ENCODE results near the gene C14orf119.

The C14orf119 gene

DNA sequence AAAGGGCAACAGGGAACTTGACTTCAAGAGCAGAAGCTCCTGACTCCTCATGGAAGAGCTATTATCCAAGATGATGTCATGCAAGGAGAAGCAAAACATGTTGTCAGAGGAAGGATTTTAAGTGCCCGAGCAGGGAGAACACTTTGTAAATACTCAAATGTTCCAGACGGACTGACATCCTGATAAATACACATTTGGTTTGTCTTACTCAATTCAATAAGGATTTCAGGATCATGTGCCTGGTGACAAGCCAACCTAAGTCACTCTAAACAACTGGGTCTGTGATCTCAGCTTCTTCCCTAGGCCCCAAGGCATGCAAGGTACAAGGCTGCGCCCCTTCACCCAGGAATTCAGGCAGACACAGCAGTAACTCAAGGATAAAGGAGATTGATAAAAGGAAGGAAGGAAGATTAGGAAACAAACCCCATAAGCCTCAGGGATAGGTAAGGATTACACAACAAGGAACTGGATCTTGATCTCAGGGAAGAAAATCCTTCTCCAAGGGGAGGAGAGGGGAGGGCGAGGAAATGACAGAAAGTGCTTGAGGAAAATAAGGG, 50.6 kb downstream of the C14orf119 start:
- Histone ChIP-seq H3F3A (ENCODE audit: control insufficient read depth, insufficient read depth) (no peaks in the 10 kb centered on the region), H3K27me3 (ENCODE audit: control insufficient read depth, low read length) (peaks cover 19% of the 10 kb centered on the region; the same call in 1 of the 2 replicates), H3K36me3 (ENCODE audit: control insufficient read depth, low read length) (no peaks in the 10 kb centered on the region), H3K4me2 (ENCODE audit: low read length) (no peak overlapping the region), H3K4me3 (ENCODE audit: low read length) (no peak overlapping the region), H4K20me1 (ENCODE audit: control insufficient read depth, insufficient read depth, low read depth, low read length) (no peaks in the 10 kb centered on the region), H3K9me2 (replicated peaks; ENCODE audit: control insufficient read depth, low read length) (no peaks in the 10 kb centered on the region), H3K9me3 (ENCODE audit: control insufficient read depth, insufficient read depth, low read length) (no peaks in the 10 kb centered on the region), H3K4me1 (ENCODE audit: control insufficient read depth, low read length) (peaks cover 6% of the 10 kb centered on the region; the same call in 1 of the 2 replicates), H3K79me2 (ENCODE audit: control insufficient read depth, low read length) (no peaks in the 10 kb centered on the region), H3K27ac (ENCODE audit: low read depth, low read length) (no peak overlapping the region)
- TF ChIP-seq CTCF (IDR thresholded peaks at IDR 0.05; ENCODE audit: low read depth, low read length, poor library complexity, severe bottlenecking) = no peak

- Histone ChIP-seq H4K20me1 (ENCODE audit: control insufficient read depth, insufficient read depth, low read depth, low read length) (no peaks in the 10 kb centered on the region), H3K9me3 (ENCODE audit: control insufficient read depth, insufficient read depth, low read length) (no peaks in the 10 kb centered on the region), H3K9me2 (replicated peaks; ENCODE audit: control insufficient read depth, low read length) (no peaks in the 10 kb centered on the region), H3K36me3 (ENCODE audit: control insufficient read depth, low read length) (no peaks in the 10 kb centered on the region), H3F3A (ENCODE audit: control insufficient read depth, insufficient read depth) (no peaks in the 10 kb centered on the region), H3K27me3 (ENCODE audit: control insufficient read depth, low read length) (peaks cover 19% of the 10 kb centered on the region; the same call in 1 of the 2 replicates), H3K4me3 (ENCODE audit: low read length) (no peak overlapping the region), H3K79me2 (ENCODE audit: control insufficient read depth, low read length) (no peaks in the 10 kb centered on the region), H3K27ac (ENCODE audit: low read depth, low read length) (no peak overlapping the region), H3K4me2 (ENCODE audit: low read length) (no peak overlapping the region), H3K4me1 (ENCODE audit: control insufficient read depth, low read length) (peaks cover 6% of the 10 kb centered on the region; the same call in 1 of the 2 replicates)
- TF ChIP-seq EZH2phosphoT487 (IDR thresholded peaks at IDR 0.05; ENCODE audit: borderline replicate concordance, low read length) (no peak), CTCF (IDR thresholded peaks at IDR 0.05; ENCODE audit: low read depth, low read length, poor library complexity, severe bottlenecking) (no peak)
These were observed 51.1 kb downstream of the C14orf119 start for GRCh38 chr14:23146351-23146910.

DNA sequence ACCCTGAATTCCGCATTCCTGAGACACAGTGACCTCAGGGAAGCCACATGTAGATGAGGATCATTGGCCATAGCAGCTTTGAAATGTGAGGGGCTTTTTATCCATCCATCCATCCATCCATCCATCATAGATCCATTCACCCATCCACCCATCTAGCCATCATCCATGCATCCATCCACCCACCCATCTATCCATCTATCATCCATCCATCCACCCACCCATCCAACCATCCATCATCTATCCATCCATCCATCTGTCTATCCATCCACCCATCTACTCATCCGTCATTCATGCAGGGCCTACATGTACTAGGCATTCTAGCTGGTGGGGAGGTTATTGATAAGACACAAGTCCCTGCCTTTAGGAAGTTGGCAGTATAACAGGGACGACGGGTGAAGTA, 51.7 kb downstream of the C14orf119 start:
- Histone ChIP-seq H3K79me2 (ENCODE audit: control insufficient read depth, low read length) (no peaks in the 10 kb centered on the region), H3K9me3 (ENCODE audit: control insufficient read depth, insufficient read depth, low read length) (no peaks in the 10 kb centered on the region), H3K27me3 (ENCODE audit: control insufficient read depth, low read length) (peaks cover 19% of the 10 kb centered on the region; the same call in 1 of the 2 replicates), H3K4me3 (ENCODE audit: low read length) (no peak overlapping the region), H3K27ac (ENCODE audit: low read depth, low read length) (no peak overlapping the region), H3F3A (ENCODE audit: control insufficient read depth, insufficient read depth) (no peaks in the 10 kb centered on the region), H3K9me2 (replicated peaks; ENCODE audit: control insufficient read depth, low read length) (no peaks in the 10 kb centered on the region), H3K4me2 (ENCODE audit: low read length) (no peak overlapping the region), H3K36me3 (ENCODE audit: control insufficient read depth, low read length) (no peaks in the 10 kb centered on the region), H3K4me1 (ENCODE audit: control insufficient read depth, low read length) (peaks cover 6% of the 10 kb centered on the region; the same call in 1 of the 2 replicates), H4K20me1 (ENCODE audit: control insufficient read depth, insufficient read depth, low read depth, low read length) (no peaks in the 10 kb centered on the region)
- TF ChIP-seq CTCF (IDR thresholded peaks at IDR 0.05; ENCODE audit: low read depth, low read length, poor library complexity, severe bottlenecking) (no peak), EZH2phosphoT487 (IDR thresholded peaks at IDR 0.05; ENCODE audit: borderline replicate concordance, low read length) (no peak)
